AG09309 (cell line): ENCODE measurements around the gene NAALADL2.
"Not testable (repeated sequence)": the region's sequence is repeated elsewhere in the genome, so short reads cannot be mapped to it uniquely, and the experiment has no call there.

Experiments
- DNase-seq: peaks from one replicate; pipeline ENCODE4 v3.0.0-alpha.2; 2010; ENCODE audit warnings: low read depth
- H3K4me3 ChIP-seq: 2 replicates; pipeline ENCODE4 v1.5.1; 2011; ENCODE audit warnings: mild to moderate bottlenecking, low read depth, low read length, moderate library complexity; ENCODE audit not compliant: control insufficient read depth
- TF ChIP-seq, protein P1 (sequence below): IDR thresholded peaks from 2 replicates; pipeline ENCODE4 v1.5.1; 2011; ENCODE audit warnings: mild to moderate bottlenecking, low read depth, low read length, inconsistent platforms; ENCODE audit not compliant: insufficient read depth, control insufficient read depth; ENCODE audit errors: missing control alignments

The NAALADL2 gene

DNA sequence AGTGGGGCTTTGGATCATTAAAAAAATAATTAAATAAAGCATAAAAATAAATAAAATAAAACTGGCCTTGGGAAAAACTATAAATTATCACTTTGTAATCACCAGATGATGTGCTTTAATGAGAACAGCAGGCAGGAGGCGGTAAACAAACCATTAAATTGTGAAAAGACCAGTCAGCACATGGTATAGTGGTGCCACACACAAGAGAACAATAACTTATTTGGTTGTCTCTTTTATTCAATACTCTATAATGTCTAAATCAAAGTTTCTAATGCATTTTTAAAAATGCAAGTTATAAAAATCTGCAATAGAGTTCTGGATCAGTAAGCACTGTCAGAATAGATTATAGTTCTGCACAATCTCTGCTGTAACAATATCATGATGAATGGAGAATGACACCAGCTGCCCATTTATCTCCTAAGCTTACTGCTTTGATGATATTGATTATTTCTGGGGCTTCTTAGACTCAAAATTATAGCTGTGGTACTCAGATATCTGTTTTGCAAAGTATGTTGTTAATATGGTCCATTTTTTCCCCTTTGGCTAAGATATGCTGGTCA, 259.3 kb downstream of the NAALADL2 start:
- DNase-seq: no peak
- TF ChIP-seq, protein P1, sequence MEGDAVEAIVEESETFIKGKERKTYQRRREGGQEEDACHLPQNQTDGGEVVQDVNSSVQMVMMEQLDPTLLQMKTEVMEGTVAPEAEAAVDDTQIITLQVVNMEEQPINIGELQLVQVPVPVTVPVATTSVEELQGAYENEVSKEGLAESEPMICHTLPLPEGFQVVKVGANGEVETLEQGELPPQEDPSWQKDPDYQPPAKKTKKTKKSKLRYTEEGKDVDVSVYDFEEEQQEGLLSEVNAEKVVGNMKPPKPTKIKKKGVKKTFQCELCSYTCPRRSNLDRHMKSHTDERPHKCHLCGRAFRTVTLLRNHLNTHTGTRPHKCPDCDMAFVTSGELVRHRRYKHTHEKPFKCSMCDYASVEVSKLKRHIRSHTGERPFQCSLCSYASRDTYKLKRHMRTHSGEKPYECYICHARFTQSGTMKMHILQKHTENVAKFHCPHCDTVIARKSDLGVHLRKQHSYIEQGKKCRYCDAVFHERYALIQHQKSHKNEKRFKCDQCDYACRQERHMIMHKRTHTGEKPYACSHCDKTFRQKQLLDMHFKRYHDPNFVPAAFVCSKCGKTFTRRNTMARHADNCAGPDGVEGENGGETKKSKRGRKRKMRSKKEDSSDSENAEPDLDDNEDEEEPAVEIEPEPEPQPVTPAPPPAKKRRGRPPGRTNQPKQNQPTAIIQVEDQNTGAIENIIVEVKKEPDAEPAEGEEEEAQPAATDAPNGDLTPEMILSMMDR: no peak

DNA sequence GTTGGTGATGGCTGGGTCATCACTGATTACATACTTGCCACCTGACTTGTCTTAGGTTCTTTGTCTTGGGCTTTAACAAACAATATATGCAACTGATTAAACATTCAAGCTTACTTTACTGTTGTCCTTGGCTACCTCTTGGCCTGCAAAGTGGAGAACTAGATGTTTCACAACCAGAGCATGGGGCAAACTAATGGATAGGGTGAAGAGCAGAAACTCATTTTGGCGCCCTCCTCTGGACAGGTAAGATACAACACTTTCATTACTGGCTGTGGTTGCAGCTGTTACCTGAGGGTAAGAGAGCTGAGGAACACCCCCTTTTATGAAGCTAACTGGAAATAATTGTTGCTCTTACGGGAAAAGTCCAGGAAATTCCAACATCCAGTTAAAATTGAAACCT, 262.1 kb downstream of the NAALADL2 start:
- H3K4me3 ChIP-seq: no peak overlapping the region
- TF ChIP-seq, protein P1: peak; percentile 29
- no peak for DNase-seq

More for the DNA sequence above, 259.3 kb downstream of the NAALADL2 start:
- H3K4me3 ChIP-seq: no peak overlapping the region

DNA sequence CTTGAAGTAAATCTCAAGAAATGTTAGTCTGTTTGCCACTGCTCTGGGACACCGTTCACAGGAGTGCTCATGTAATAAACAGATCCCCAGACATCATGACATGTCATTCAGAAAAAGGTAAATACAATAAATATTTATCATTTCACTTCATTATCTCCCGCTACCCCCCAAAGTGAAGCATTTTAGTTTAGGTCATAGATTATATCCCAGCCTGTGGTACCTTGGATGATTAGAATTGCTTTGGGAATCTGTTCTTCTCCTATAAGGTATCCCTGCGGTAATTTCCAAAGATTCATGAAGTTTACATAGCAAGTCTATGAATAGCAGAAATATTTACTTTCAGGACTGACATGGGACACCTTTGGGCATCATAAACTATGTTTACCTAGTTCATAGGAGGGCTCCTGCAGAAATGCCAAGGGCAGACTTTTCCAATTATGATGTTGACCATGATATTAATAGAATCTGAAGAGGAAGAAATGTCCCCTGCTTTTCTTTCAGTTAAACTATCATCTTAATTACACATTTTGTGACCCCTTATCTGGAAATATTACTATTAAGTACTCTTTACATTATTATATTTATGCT, 268.0 kb downstream of the NAALADL2 start:
- no peak for DNase-seq
- H3K4me3 ChIP-seq: no peak overlapping the region
- TF ChIP-seq, protein P1: no peak

DNA sequence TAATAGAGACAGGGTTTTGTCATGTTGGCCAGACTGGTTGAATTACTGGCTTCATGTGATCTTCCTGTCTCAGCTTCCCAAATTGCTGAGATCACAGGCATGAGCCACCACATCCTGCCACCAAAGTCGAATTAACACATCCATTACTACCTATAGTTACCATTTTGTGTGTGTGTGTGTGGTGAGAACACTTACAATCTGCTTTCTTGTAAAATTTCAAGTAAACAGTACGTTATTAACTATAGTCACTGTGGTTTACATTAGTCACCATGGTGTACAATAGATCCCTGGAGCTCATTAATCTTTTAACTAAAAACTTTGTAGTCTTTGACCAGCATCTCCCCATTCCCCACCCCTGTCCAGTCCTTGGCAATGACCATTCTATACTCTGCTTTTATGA, 270.0 kb downstream of the NAALADL2 start:
- H3K4me3 ChIP-seq: no peak overlapping the region
- DNase-seq: no peak
- TF ChIP-seq, protein P1: no peak

DNA sequence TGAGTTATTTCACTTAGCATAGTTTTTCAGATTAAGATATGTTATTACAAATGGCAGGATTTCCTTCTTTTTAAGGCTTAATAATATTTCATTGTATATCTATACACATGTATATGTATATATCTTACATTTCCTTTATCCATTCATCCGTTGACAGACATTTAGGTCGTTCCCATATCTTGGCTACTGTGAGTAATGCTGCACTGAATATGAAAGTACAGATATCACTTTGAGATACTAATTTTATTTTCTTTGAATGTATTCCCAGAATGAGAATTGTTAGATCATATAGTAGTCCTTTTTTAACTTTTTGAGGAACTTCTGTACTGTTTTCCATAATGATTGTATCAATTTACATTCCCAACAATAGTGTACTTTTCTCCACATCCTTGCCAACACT, 270.4 kb downstream of the NAALADL2 start:
- TF ChIP-seq, protein P1: no peak
- no peak for DNase-seq
- no peak overlapping the region for H3K4me3 ChIP-seq

DNA sequence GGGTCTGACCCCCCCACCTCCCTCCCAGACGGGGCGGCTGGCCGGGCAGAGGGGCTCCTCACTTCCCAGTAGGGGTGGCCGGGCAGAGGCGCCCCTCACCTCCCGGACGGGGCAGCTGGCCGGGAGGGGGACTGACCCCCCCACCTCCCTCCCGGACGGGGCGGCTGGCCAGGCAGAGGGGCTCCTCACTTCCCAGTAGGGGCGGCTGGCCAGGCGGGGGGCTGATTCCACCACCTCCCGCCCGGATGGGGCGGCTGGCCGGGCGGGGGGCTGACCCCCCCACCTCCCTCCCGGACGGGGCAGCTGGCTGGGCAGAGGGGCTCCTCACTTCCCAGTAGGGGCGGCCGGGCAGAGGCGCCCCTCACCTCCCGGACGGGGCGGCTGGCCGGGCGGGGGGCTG, 272.7 kb downstream of the NAALADL2 start:
- DNase-seq, H3K4me3 ChIP-seq: not testable (repeated sequence)

DNA sequence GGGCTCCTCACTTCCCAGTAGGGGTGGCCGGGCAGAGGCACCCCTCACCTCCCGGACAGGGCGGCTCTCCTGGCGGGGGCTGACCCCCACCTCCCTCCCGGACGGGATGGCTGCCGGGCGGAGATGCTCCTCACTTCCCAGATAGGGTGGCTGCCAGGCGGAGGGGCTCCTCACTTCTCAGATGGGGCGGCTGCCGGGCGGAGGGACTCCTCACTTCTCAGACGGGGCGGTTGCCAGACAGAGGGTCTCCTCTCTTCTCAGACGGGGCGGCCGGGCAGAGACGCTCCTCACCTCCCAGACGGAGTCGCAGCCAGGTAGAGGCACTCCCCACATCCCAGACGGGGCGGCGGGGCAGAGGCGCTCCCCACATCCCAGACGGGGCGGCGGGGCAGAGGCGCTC, 273.6 kb downstream of the NAALADL2 start:
- DNase-seq, H3K4me3 ChIP-seq: not testable (repeated sequence)

DNA sequence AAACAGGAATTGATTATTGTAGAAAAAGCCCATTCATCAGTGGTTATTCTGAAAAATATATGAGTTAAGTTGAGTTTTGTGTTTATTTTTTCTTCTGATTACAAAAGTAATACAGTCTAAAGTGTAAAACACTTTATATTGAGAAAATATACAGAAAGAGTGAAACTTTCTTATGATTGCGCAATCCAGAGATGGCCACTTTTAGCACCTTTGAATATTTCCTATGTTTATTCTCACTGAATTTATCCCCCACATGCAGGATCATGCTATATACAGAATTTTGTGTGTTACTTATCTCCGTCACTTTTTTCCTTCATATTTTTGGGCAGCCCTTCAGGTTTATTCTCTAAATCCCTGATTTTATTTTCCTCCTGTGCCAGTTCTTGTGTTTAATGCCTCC, 285.2 kb downstream of the NAALADL2 start:
- TF ChIP-seq, protein P1: no peak
- H3K4me3 ChIP-seq: no peak overlapping the region
- no peak for DNase-seq
